Natural killer cell treated with Interleukin-12 subunit alpha and Interleukin-12 subunit beta and Interleukin-15 and Interleukin-18, amount 100 ng/mL, for 72 hours (primary cell): ENCODE results near the gene ACTG1. TPM values are rescaled to one million over a fixed set of nuclear protein-coding genes. Genes with fewer than 3 reads are reported as not detected.

ENCODE experiments used
- ATAC-seq, 2 donors: fragments of 150-1000 bp; cut with Tn5 transposase in 1 of 2; sonication (Bioruptor Pico), chemical (Tn5 transposase) in 1 of 2; 2 replicates each; pipeline ENCODE4 v1.10.0; 2021
- DNase-seq: peaks from one replicate; pipeline ENCODE4 v3.0.0; 2022; ENCODE audit warnings: low spot score
- H3K27ac Mint-ChIP-seq, 2 donors: 1 replicate in 1 of 2; 2 replicates in 1 of 2; pipeline ENCODE4 v1.8.0; 2022; ENCODE audit warnings: mixed read lengths in 2 of 2, mild to moderate bottlenecking in 1 of 2, moderate library complexity in 1 of 2
- H3K27me3 Mint-ChIP-seq, 2 donors: 1 replicate in 1 of 2; 2 replicates in 1 of 2; pipeline ENCODE4 v1.8.0; 2022; ENCODE audit warnings: mixed read lengths in 2 of 2
- H3K36me3 Mint-ChIP-seq: one replicate; pipeline ENCODE4 v1.8.0; 2022; ENCODE audit warnings: mixed read lengths
- H3K4me1 Mint-ChIP-seq, 2 donors: 1 replicate in 1 of 2; 2 replicates in 1 of 2; pipeline ENCODE4 v1.8.0; 2022; ENCODE audit warnings: low read depth in 2 of 2, mixed read lengths in 2 of 2, mild to moderate bottlenecking in 1 of 2
- H3K4me3 Mint-ChIP-seq: one replicate; pipeline ENCODE4 v1.8.0; 2022; ENCODE audit warnings: mixed read lengths
- H3K9me3 Mint-ChIP-seq: 2 replicates; pipeline ENCODE4 v1.8.0; 2022; ENCODE audit warnings: mixed read lengths
- total RNA-seq, 2 donors: library from RNA; stranded (reverse); gene quantifications; one replicate each; pipeline ENCODE4 v1.2.3, GENCODE V29; 2022

Gene ACTG1
- total RNA-seq, 2 donors from 2014 or later = 4,962 to 5,145 TPM

DNA sequence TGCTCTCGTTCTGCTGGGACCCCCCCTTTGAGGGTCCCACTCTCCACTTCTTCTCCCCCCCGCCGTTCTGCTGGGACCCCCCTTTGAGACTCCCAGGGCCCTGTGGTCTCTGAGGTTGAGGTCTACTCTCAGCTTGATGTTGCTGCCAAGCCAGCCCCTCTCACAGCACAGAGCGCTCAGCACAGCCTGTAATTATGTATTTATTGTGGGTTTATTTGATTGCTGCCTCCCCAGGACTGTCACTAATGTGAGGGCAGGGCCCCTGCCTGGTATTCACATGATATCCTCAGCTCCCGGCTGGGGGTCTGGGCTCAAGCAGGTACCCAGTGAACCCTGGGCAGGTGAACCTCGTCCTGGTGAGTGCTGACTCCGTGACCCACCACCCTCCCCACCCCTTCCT, 35.4 kb downstream of the ACTG1 start:
- no peak for DNase-seq
- Mint-ChIP-seq H3K36me3 (no peaks in the 10 kb centered on the region), H3K4me3 (no peak overlapping the region), H3K9me3 (no peaks in the 10 kb centered on the region), H3K4me1 (peaks cover 0 to 3% of the 10 kb centered on the region in 2 donors), H3K27me3 (peaks cover 7 to 9% of the 10 kb centered on the region in 2 donors), H3K27ac (no peak overlapping the region)
- no peak for ATAC-seq

- peaks cover 7 to 9% of the 10 kb centered on the region in 2 donors for H3K27me3 Mint-ChIP-seq
Measured at GRCh38 chr17:81476635-81477034, 36.0 kb downstream of the ACTG1 start.

GRCh38 chr17:81476097-81476496, 36.5 kb downstream of the ACTG1 start:
- H3K27ac Mint-ChIP-seq = no peak overlapping the region

More at GRCh38 chr17:81476635-81477034, 36.0 kb downstream of the ACTG1 start:
- no peak for ATAC-seq
- no peaks in the 10 kb centered on the region for H3K36me3 Mint-ChIP-seq
- no peak overlapping the region for H3K27ac Mint-ChIP-seq
- H3K9me3 Mint-ChIP-seq = no peaks in the 10 kb centered on the region
- no peak for DNase-seq
- peaks cover 0 to under 1% of the 10 kb centered on the region in 2 donors for H3K4me1 Mint-ChIP-seq
- H3K4me3 Mint-ChIP-seq = no peak overlapping the region

GRCh38 chr17:81474958-81475357, 37.6 kb downstream of the ACTG1 start:
- H3K9me3 Mint-ChIP-seq = no peaks in the 10 kb centered on the region

More at GRCh38 chr17:81476097-81476496, 36.5 kb downstream of the ACTG1 start:
- Mint-ChIP-seq H3K4me1 (no peaks in the 10 kb centered on the region), H3K27me3 (peaks cover 7 to 9% of the 10 kb centered on the region in 2 donors), H3K9me3 (no peaks in the 10 kb centered on the region), H3K4me3 (no peak overlapping the region), H3K36me3 (no peaks in the 10 kb centered on the region)
- ATAC-seq = no peak
- DNase-seq = no peak

GRCh38 chr17:81473019-81473418, 39.6 kb downstream of the ACTG1 start:
- no peak overlapping the region for H3K27ac Mint-ChIP-seq
- ATAC-seq = no peak
- H3K27me3 Mint-ChIP-seq = no peaks in the 10 kb centered on the region
- no peaks in the 10 kb centered on the region for H3K36me3 Mint-ChIP-seq
- DNase-seq = no peak
- H3K4me3 Mint-ChIP-seq = no peak overlapping the region
- H3K4me1 Mint-ChIP-seq = no peaks in the 10 kb centered on the region
- H3K9me3 Mint-ChIP-seq = no peaks in the 10 kb centered on the region

More at GRCh38 chr17:81474958-81475357, 37.6 kb downstream of the ACTG1 start:
- no peak for DNase-seq
- Mint-ChIP-seq H3K27me3 (peaks cover 0 to 7% of the 10 kb centered on the region in 2 donors), H3K4me1 (no peaks in the 10 kb centered on the region), H3K4me3 (no peak overlapping the region), H3K27ac (no peak overlapping the region), H3K36me3 (no peaks in the 10 kb centered on the region)
- no peak for ATAC-seq

GRCh38 chr17:81471818-81472456, 40.7 kb downstream of the ACTG1 start:
- ATAC-seq = peak; percentile 10 to 46
- H3K9me3 Mint-ChIP-seq = no peaks in the 10 kb centered on the region
- no peak overlapping the region for H3K27ac Mint-ChIP-seq
- H3K27me3 Mint-ChIP-seq = no peaks in the 10 kb centered on the region
- no peak overlapping the region for H3K4me3 Mint-ChIP-seq
- H3K4me1 Mint-ChIP-seq = no peaks in the 10 kb centered on the region
- no peaks in the 10 kb centered on the region for H3K36me3 Mint-ChIP-seq
- no peak for DNase-seq

DNA sequence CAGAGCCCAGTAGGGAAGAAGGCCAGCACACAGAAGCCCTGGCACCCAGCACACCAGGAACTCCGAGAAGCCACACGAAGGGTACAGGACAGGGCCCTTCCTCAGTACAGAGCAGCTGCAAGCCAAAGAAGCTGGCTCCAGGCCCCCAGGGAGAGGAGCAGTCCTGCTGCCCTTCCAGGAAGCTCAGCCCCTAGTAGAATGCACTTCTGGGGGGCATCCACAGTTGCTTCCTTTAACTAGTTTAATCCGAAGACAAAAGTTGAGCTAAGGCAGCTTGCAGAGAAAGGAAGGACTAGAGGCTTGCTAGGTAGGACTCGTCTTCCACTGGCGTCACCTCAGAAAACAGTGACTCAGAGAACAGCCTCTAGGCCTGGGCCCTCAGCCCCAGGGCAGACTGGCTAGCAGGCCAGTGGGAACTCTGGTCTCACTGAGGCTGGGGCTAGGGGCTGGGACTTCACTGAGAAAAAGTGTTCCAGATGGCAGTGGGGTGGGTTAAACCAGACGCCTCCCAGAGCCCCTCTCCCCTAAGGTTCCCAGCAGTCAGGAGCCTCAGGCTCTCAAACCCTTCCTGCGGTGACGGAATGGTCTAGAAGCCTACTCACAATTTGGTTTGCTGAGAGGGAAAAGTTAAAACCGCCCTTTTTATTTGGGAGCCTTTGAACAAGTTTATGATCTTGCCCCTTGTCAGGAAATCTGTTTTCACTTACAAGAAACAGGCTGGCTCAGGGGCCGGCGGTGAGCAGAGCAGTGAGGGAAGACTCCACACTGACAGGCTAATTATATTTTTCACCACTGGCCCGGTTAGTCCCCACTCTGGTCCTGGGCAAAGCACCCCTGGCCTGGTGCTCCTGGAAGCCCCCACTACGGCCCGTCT, 41.4 kb downstream of the ACTG1 start:
- Mint-ChIP-seq H3K27me3 (no peaks in the 10 kb centered on the region), H3K9me3 (no peaks in the 10 kb centered on the region), H3K27ac (no peak overlapping the region), H3K36me3 (no peaks in the 10 kb centered on the region), H3K4me3 (no peak overlapping the region), H3K4me1 (no peaks in the 10 kb centered on the region)
- ATAC-seq (no peak), DNase-seq (no peak)

DNA sequence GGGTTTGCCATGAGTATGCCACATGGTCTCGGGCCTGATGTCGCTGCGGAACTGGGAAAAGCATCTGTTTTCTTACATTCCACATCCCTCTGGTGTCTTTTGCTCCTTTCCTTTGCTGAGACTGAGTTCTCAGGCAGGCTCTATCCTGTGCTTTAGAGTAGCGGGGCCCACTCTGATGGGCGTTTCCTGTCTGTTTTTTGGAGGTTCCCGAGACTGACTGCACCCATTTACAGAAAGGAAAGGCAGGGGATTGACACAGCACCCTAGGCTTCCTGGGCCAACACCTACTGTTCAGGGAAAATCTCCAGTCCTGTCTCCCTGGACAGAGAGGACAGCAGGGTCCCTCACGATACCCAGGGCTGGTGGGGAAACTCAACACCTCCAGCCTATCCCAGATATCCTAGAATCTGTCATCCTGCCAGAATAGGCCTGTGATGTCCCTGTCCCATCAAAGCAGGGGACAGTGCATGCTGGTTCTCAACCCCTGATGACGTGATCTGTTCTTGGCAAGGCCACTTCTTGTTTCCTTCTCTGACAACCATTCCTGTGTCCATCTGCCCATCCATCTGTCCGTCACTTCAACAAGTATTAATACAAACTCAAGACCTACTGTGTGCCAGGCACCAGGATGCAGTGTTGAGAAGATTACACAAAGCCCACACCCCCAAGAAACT, 42.2 kb downstream of the ACTG1 start:
- no peak for ATAC-seq
- Mint-ChIP-seq H3K4me3 (no peak overlapping the region), H3K4me1 (no peaks in the 10 kb centered on the region), H3K36me3 (no peaks in the 10 kb centered on the region), H3K27me3 (no peaks in the 10 kb centered on the region), H3K27ac (no peak overlapping the region), H3K9me3 (no peaks in the 10 kb centered on the region)
- DNase-seq = no peak

- no peaks in the 10 kb centered on the region for H3K36me3 Mint-ChIP-seq
- H3K9me3 Mint-ChIP-seq = no peaks in the 10 kb centered on the region
- no peak overlapping the region for H3K27ac Mint-ChIP-seq
- H3K4me1 Mint-ChIP-seq = no peaks in the 10 kb centered on the region
- H3K27me3 Mint-ChIP-seq = no peaks in the 10 kb centered on the region
- no peak for DNase-seq
- H3K4me3 Mint-ChIP-seq = no peak overlapping the region
- ATAC-seq = no peak
Measured at GRCh38 chr17:81469266-81469665, 43.3 kb downstream of the ACTG1 start.

GRCh38 chr17:81468770-81469121, 43.9 kb downstream of the ACTG1 start:
- Mint-ChIP-seq H3K36me3 (no peaks in the 10 kb centered on the region), H3K27ac (no peak overlapping the region), H3K9me3 (no peaks in the 10 kb centered on the region), H3K4me3 (no peak overlapping the region), H3K27me3 (no peaks in the 10 kb centered on the region), H3K4me1 (no peaks in the 10 kb centered on the region)
- ATAC-seq (no peak), DNase-seq (no peak)

DNA sequence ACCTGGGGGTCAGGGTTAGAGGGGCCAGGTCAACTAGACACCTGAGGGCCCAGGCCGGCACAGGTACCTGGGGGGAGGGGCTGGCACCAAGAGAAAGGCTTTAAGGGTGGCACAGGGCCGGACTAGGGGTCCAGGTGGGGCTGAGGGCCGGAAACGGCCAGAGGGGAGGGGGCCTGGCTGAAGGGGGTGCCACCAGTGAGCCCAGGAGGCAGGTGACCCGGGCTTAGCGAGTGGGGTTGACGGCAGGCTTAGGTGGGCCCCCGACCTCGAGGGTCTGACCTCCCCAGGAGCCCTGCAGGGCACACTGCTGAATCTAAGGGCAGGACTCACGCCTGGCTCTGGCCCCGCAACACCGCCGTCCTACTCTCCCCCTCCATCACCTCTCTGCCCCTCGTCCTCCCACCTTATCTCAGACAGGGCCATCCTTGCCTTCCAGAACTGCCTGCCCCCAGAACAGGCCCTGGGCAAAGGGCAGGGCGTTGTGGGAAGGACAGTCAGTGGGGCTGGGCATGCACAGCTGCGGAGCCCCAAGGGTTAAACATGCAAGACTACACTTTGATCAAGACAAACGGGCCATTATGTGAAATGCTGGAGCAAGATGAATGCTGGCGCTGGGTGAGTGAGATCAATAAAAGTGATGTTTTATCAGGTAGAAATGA, 44.4 kb downstream of the ACTG1 start:
- no peaks in the 10 kb centered on the region for H3K27me3 Mint-ChIP-seq
- no peak for ATAC-seq
- DNase-seq = no peak
- H3K4me1 Mint-ChIP-seq = no peaks in the 10 kb centered on the region
- no peaks in the 10 kb centered on the region for H3K9me3 Mint-ChIP-seq
- no peak overlapping the region for H3K4me3 Mint-ChIP-seq
- no peak overlapping the region for H3K27ac Mint-ChIP-seq
- H3K36me3 Mint-ChIP-seq = no peaks in the 10 kb centered on the region

- H3K27ac Mint-ChIP-seq = no peak overlapping the region
- no peaks in the 10 kb centered on the region for H3K9me3 Mint-ChIP-seq
- H3K27me3 Mint-ChIP-seq = no peaks in the 10 kb centered on the region
- no peak for ATAC-seq
- DNase-seq = no peak
- no peaks in the 10 kb centered on the region for H3K4me1 Mint-ChIP-seq
- H3K36me3 Mint-ChIP-seq = no peaks in the 10 kb centered on the region
- H3K4me3 Mint-ChIP-seq = no peak overlapping the region
Measured at GRCh38 chr17:81466564-81467472, 45.8 kb downstream of the ACTG1 start.

DNA sequence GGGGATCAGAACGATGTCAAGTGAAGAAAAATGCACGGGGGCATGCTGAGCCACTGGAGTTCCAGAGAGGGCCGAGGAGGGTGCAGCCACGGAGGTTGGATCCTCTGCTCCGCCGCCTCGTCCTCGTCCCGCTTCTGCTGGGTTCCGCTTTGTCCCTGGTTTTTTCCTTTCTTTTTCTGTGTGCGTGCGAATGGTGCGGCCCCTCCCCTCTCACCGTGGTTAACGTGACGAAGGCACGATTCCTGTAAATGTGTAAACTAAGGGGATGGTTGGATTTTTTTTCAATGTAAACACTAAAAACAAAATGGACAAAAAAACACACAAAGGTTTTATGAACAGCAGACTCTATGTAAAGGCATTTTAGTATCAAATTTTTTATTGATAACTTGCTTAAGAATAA, 46.7 kb downstream of the ACTG1 start:
- ATAC-seq (no peak), DNase-seq (no peak)
- Mint-ChIP-seq H3K4me3 (no peak overlapping the region), H3K27ac (no peak overlapping the region), H3K4me1 (no peaks in the 10 kb centered on the region), H3K27me3 (no peaks in the 10 kb centered on the region), H3K9me3 (no peaks in the 10 kb centered on the region), H3K36me3 (no peaks in the 10 kb centered on the region)
